ENCODE data around the gene CCNF.
A peak's percentile ranks its signal among the peaks of the same experiment; 100 is the strongest.
"Not testable (repeated sequence)": the region's sequence is repeated elsewhere in the genome, so short reads cannot be mapped to it uniquely, and the experiment has no call there.

CCNF gene

DNA sequence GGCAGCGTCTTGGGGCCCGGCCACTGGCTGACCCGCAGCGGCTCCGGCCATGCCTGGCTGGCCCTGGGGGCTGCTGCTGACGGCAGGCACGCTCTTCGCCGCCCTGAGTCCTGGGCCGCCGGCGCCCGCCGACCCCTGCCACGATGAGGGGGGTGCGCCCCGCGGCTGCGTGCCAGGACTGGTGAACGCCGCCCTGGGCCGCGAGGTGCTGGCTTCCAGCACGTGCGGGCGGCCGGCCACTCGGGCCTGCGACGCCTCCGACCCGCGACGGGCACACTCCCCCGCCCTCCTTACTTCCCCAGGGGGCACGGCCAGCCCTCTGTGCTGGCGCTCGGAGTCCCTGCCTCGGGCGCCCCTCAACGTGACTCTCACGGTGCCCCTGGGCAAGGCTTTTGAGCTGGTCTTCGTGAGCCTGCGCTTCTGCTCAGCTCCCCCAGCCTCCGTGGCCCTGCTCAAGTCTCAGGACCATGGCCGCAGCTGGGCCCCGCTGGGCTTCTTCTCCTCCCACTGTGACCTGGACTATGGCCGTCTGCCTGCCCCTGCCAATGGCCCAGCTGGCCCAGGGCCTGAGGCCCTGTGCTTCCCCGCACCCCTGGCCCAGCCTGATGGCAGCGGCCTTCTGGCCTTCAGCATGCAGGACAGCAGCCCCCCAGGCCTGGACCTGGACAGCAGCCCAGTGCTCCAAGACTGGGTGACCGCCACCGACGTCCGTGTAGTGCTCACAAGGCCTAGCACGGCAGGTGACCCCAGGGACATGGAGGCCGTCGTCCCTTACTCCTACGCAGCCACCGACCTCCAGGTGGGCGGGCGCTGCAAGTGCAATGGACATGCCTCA is 42.6 kb downstream of the CCNF start:
- no peak for DNase-seq (ENCODE audit: low spot score)

DNA sequence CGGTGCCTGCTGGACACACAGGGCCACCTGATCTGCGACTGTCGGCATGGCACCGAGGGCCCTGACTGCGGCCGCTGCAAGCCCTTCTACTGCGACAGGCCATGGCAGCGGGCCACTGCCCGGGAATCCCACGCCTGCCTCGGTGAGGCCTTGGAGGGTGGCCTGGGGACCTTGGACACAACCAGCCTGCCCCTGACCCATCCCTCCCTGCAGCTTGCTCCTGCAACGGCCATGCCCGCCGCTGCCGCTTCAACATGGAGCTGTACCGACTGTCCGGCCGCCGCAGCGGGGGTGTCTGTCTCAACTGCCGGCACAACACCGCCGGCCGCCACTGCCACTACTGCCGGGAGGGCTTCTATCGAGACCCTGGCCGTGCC is 43.2 kb downstream of the CCNF start:
- no peak for DNase-seq (ENCODE audit: low spot score)

DNA sequence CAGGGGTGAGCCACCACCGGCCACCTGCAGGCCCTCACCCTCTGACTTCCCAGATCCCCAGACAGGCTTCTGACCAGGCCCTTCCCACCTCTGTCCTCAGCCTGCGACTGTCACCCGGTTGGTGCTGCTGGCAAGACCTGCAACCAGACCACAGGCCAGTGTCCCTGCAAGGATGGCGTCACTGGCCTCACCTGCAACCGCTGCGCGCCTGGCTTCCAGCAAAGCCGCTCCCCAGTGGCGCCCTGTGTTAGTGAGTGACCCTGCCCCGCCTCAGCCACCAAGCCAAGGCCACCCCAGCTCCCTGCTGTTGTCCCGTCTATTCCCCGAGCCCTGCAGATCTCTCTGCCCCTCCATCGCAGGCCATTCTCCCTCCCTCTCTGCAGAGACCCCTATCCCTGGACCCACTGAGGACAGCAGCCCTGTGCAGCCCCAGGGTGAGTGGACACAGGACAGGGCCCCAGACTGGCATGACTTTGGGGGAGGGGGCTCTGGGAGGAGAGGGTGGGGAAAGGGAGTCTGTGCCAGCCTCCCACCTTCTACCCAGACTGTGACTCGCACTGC is 43.7 kb downstream of the CCNF start:
- no peak for DNase-seq (ENCODE audit: low spot score)

DNA sequence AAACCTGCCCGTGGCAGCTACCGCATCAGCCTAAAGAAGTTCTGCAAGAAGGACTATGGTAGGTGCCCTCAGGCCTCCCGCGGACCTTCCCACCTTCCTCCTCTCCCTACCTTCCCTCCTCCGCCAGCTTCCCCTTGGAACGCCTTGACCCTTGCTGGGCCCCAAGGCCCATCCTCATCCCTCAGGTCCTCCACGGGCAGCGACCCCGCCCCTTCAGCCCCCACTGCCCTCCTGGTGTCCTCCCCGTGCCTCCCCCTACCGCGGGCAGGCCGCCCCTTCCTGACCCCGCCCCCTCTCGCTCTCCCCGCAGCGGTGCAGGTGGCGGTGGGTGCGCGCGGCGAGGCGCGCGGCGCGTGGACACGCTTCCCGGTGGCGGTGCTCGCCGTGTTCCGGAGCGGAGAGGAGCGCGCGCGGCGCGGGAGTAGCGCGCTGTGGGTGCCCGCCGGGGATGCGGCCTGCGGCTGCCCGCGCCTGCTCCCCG is 44.2 kb downstream of the CCNF start:
- DNase-seq (ENCODE audit: low spot score): no peak

DNA sequence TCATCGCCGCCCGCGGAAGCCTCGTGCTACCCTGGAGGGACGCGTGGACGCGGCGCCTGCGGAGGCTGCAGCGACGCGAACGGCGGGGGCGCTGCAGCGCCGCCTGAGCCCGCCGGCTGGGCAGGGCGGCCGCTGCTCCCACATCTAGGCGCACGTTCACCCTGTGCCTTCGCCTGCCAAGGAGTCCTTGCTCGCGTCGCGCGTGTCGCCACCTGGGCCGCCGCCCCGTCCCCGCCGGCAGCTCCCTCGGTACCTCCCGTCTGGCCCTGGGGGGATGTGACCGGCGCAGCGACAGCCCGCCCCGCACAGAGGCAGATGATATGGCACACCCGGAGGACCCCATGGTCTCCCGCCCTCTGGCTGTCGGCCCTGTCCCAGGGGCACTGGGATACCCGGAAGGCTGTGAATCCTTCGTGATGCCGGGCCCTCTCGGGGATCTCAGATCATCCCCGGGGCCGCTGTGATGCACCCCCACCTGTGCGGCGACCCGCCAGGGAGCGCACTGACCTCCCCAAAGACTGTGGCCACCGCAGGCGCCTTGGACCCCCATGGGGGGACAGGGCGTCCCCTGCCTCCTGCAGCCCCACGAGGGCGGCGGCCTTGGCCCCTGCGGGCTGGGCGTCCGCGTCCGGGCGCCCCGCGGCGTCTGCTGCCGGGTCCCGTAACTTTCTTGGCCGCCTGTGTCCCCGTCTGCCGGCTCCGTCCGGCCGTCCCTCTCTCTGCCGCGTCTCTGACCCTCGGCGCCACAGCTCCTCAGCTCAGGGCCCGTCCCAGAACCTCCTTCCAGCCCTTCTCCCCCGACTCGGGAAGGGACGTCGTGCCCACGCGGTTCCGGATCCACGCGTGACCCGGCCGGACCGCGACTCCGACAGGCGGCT is 45.0 kb downstream of the CCNF start:
- no peak for DNase-seq (ENCODE audit: low spot score)

DNA sequence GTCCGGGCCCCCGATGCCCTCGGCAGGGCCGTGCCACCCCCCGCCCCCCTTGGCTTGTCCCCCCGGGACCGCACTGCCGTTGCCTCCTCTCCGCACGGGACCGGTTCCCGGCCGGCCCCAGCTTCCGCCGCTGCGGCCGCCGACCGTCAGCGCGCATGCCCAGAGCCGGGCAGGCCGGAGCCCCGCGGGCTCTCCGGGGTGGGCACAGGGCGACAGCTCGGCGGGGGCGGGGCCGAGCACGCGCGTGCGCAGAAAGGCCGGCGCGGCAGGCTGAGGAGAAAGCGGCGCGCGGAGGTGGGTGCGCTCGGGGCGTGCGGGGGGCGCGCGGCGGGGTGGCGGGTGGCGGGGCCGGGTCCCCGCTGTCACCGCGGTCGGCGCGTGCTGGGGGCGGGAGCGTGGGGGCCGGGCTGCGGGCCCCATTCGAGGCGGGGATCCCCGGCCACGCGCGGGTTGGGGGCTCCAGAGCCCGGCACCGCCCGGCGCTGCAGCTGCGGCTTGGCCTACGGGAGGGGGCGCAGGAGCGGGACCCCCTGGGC is 45.7 kb downstream of the CCNF start, which contains the start of gene TBC1D24:
TBC1D24 (plus strand) TSS at position 251 of the 536 bp plus-strand sequence. CDS start 21,022 bp downstream, outside the sequence.
- peak; percentile 75 for DNase-seq (ENCODE audit: low spot score)

DNA sequence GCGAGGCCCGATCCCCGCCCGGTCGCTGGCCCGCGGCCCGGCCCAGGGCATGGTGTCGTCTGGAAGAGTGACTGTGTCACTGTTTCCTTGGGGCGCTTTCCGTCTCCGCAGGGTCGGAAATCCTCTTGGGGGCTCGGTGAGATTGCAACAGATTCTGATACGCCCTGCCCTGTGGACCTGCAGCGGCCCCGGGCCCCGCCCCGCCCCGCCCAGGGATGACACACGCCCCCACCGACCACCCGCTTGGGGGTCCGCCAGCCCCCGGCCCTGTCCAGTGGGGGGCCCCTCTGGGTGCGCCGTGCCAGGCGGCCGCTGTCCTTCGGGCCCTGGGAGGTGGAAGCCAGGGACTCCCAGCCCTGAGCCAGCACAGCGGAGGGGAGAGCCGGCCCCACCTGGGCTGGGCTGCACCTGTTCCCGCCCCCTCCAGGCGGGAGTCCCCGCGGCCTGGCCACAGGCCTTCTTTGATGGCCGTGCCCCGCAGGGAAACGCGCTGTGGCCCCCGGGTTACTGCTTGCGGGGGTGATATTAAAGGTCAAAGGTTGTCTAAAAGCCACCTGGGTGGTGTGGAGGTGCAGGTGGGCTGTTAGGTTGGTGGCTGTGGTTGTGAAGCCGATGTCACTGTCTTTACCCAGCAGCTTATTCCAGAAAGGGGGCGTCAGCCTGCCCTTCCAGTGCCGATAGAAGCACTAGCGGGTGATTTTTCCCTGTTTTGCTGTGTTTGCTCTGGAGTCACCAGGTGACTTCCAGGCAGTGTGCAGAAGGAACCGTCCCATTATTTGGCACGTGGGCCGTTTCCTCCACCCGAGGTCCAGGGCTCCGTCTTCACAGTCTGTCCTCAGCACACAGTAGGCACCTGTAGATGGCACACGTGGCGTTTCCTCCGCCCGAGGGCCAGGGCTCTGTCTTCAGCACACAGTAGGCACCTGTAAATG is 46.4 kb downstream of the CCNF start:
- no peak for DNase-seq (ENCODE audit: low spot score)

DNA sequence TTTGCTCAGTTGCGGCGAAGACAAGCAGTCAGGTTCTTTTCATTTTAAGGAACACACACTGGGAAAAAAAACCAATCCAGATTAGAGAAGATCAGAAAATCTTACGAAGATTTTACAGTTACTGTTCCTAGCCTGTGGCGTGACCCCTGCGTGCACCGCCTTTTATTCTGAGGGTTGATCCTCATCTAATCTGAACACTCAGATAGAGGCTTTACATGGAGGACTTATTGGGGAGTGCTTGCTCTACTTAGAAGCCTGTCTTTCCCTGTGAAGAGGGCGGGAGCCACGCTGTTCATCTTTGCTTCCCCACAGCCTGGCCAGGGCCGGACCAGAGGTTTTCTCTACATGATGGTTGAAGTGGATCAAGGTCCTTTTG is 47.1 kb downstream of the CCNF start:
- no peak for DNase-seq (ENCODE audit: low spot score)

DNA sequence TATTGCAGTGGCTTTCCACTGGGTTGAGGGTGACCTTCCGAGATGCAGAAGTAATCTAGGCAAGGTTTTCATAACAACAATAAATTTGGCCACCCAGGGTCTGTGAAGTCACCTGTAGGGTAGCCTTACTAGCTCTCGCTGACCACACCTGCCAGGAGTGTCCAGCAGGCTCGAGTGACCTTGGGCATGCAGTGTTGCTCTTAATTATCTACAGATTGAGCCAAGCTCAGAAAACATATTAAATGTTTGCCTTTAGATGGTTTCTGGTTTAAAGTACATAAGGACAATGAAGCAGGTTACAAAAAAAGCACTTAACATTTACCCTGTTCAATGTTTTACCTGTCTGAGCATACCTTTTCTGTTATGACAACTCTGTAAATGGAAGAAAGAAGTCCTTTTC is 47.5 kb downstream of the CCNF start:
- no peak for DNase-seq (ENCODE audit: low spot score)

DNA sequence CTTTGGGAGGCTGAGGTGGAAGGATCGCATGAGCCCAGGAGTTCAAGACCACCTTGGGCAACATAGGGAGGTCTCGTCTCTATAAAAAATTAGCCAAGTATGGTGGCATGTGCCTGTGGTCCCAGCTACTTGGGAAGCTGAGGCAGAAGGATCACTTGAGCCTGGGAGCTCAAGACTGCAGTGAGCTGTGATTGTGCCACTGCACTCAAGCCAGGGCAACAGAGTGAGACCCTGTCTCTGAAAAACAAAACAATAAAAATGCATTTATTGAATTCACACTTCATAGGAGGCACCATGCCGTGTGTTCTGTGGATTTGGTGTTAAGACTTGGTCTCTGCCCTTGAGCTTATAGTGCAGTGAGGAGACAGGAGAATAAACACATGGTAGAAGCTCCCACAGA is 48.1 kb downstream of the CCNF start:
- no peak for DNase-seq (ENCODE audit: low spot score)

DNA sequence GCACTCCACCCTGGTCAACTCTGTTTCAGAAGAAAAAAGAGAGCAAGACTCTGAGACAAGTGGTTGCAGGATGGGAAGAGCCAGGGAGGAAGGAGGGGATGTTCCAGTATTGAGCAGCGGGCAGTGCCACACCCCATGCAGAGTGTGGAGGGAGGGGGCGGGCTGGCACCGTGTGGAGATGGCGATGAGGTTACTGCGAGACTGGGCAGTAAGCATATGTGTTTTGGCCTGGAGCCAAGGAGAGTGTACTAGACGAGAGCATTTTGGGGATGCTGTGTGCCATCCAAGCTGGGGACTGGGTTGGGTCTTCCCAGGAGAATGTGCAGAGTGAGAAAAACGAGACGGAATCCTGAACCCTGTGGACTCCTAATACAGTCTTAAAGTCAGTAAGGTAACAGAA is 49.0 kb downstream of the CCNF start:
- DNase-seq (ENCODE audit: low spot score): no peak

DNA sequence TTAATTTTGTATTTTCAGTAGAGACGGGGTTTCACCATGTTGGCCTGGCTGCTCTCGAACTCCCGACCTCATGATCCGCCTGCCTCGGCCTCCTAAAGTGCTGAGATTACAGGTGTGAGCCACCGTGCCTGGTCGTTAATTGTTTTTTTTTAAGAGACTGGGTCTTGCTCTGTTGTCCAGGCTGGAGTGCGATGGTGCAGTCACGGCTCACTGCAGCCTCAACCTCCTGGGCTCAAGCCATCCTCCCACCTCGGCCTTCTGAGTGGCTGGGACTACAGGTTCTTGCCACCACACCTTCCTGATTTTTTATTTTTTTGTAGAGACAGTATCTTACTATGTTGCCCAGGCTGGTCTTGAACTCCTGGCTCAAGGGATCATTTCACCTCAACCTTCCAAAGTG is 50.7 kb downstream of the CCNF start:
- not testable (repeated sequence) for DNase-seq (ENCODE audit: low spot score)

DNA sequence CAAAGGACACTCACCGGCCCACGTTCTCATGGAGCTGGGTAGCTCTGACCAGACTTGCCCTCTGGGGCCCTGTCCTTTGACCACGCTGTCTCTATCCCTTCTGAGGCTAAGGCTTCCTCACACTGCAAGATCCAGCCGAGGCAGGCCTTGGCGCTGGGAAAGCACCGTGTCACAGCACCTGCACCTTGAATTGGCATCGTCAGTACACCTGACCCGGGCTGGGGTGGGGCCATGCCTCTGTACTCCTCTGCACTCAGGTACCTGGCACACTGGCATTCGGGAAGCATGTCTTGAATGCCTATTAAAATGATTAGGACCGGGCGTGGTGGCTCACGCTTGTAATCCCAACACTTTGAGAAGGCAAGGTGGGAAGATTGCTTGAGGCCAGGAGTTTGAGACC is 51.7 kb downstream of the CCNF start:
- no peak for DNase-seq (ENCODE audit: low spot score)

DNA sequence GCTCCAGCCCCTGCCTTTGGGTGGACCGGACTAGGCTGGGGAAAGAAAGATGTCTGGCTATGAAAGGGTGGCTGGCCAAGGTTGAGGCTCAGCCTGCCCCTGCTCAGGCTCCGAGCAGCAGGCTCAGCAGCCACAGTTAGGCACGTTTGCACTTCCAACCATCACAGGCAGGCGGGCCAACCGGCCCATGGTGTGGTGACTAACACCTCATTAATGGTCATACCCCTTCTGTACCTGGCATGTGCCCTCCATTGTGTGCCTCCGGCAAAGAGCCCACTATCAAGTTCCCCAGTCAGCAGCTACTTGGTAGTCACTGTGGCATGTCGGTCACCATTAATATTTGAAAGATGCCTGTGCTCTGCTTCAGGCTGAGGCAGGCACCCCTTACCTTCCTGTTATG is 52.4 kb downstream of the CCNF start:
- DNase-seq (ENCODE audit: low spot score): no peak

DNA sequence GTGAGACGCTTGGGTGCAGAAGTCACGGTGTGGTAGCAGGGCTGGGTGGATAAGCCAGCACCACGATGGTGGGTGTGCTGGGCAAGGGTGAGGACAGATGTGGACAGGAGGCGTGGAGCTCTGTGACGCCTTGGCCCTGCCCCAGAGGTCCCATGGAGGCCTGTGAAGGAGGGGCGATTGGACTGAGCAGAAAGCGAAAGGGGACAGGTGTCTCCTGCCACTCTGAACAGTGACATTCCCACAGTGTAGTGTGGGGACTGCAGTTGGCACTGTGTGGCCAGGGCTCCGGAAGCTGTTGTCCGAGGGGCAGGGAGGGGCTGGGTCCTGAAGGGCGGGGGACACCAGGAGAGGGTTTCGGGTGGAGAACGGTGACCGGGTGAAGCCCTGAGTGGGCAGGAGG is 53.0 kb downstream of the CCNF start:
- DNase-seq (ENCODE audit: low spot score): no peak

DNA sequence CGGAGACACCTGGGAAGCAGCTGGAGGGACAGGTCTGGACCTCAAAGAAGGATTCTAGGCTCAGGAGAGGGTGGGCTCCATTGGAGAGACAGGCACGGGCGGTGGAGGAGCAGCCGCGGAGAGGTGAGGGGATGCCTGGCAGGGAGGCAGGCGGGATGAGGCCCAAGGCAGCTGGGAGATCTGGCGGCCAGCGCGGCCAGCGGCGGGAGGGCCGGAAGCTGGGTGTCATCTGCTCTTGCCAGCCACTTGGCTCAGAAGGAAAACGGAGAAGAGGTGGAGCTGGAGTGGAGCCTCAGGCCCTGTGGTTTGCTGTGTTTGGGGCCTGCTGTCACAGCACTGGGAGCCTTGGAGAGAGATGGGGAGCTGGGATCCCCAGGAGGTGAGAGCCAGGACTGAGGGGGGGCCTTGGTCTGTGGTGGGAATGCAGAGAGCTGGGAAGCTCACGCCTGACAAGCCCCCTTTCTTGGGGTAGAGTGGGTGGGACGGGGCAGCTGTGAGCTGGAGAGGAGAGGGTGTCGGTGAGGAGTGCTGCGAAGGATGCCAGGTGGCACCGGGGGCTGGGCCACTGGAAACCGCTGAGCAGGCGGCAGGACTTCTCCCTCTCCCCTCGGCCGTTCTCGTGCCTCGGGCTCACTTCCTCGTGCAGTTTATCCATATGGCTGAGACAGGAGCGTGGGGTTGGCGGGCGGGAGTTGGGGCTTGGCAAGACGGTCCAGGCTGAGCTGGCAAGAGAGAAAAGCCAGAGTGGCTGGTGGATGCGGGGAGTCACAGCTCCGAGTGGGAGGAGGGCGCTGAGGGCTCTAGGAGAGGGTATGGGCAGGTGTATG is 53.7 kb downstream of the CCNF start:
- DNase-seq (ENCODE audit: low spot score): peak; percentile 79

DNA sequence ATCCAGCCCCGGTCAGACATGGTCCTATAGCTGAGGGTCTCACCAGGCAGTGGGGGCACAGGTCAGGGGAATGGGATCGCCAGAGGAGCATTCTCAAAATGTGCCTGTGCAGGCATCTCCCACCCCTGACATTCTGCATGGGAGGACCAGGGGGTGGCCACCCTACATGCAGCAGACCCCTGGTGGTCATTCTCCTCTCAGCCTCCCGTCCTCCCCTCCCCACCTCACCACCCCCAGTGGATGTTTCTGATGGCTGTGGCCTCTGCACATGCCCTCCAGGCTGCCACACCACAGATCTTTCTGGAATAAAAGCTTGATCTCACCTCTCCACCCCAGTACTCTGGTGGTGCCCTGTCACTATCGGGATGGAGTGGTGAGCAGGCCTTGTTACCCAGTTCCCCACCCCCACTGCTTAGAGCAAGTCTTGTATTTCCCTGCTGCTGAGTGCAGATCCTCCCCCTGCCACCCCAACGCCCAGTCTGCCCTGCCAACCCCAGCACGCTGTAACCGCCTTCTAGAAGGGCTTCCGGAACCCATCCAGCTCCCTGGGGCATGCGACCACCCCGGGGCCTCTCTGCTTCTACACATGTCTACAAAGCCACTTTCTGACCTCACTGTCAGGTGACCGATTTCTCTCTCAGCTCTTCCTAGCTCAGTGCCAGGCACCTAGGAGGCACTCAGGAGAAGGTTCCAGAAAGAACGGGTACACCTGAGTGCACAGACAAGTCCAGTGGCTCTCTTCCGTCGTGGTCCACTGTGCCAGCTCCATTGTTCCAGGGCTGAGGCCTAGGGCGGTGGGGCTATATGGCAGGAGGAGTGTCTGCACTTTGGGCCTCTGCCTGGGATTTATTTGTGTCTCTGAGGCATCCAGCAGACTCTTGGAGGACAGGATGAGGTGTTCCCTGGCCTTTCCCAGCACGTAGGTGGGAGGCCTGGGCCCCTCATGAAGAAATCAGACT is 55.0 kb downstream of the CCNF start:
- no peak for DNase-seq (ENCODE audit: low spot score)

DNA sequence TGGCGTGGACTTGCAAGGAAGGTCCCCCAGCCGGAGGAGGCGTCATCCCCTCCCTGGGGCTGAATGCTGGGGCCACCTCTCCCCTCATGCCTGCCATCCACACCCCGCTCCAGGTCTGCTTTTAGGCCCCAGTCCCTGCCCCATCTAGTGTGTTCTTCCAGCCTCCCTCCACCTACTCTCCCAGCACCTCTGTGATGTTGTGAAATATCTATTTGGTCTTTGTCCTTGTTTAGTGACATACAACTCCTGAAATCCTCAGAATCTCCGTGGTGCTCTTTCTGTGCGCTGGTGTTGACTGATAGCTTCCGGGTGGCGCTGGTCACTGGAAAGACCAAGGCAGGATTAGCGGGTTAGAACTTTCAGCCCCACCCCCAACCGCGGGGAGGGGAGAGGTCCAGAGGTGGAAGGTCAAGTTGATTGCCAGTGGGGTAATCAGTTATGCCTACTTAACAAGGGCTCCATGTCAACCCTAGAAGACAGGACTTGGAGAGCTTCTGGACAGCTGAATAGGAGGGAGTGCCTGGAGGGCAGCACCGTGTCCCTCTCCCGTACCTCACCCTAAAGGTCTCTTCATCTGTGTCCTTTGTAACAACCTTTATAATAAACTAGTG is 55.8 kb downstream of the CCNF start:
- DNase-seq (ENCODE audit: low spot score): no peak

Measured in cerebellar cortex (tissue), 1 donor.